GM21423 (cell line): Measurements from ENCODE around the gene ERGIC3.
A peak's percentile ranks its signal among the peaks of the same experiment; 100 is the strongest.

Experiments used
- ATAC-seq: cut with Tn5 transposase; IDR thresholded peaks from one replicate; pipeline ENCODE4 v1.9.1; 2021; ENCODE audit warnings: mild to moderate bottlenecking, moderate library complexity; ENCODE audit not compliant: unreplicated experiment

Gene ERGIC3

DNA sequence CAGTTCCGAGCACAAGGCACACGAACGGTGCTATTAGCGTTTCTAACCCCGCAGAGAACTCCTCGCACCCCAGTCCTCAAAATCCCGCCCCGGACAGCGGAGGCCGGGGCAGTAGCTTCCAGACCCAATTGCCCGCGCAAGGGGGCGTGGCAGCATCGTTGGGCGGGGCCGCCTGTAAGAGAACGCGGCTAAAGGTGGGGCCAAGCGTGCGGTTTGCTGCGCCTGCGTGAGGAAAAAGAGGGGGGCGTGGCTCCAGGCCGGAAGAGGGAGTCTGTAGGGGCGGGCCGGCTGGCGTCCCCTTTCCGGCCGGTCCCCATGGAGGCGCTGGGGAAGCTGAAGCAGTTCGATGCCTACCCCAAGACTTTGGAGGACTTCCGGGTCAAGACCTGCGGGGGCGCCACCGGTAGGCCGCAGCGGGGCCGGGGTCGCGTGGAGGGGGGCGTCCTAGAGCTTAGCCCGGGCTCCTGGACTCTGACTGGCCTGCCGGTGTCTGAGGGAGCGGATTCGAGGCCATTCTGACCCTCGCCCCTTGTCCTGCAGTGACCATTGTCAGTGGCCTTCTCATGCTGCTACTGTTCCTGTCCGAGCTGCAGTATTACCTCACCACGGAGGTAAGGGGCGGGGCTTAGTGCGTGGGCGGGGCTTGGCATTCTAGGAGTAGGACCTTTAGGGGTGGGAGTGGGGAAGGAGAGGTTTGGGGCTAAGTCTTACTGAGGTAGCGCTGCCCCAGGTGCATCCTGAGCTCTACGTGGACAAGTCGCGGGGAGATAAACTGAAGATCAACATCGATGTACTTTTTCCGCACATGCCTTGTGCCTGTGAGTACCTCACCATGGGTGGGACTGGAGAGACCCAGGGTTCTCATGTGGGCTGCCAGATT, at the start of gene ERGIC3:
ERGIC3 (plus strand) TSS at position 296 of the 880 bp plus-strand sequence; CDS start at position 316, 20 bp downstream.
- ATAC-seq = peak; percentile 91

DNA sequence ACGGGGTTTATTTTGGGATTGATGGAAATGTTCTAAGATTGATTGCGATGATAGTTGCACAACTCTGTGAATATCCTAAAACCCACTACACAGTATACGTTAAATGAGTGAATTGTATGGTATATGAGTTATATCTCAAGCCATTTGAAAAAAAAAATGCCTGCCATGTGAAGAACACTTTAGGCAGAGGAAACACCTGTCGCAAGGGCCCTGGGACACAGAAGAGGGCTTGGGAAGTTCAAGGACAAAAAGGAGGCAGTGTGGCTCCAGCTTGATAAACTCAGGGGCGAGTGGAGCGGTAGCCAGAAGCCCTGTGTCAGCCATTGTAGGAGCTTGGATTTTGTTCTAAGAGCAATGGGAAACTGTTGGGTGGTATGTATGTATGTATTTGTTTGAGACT, 49.5 kb upstream of the ERGIC3 start:
- no peak for ATAC-seq

DNA sequence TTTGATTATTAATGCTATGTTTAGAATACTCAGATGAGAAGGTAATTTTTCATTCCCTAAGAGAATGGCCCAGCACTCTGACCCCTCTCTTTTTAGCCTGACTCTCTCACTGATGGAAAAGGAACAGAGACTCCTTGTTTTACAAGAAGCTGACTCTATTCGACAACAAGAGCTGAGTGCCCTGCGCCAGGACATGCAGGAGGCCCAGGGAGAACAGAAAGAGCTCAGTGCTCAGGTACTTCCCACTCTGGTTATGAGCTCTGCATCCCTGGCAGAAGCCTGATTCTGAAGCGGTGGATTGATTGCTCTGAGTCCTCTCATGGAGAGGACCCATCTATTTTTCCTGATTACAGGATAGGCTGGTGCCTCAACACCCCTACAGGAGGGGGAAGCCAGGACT, 45.4 kb upstream of the ERGIC3 start:
- no peak for ATAC-seq

DNA sequence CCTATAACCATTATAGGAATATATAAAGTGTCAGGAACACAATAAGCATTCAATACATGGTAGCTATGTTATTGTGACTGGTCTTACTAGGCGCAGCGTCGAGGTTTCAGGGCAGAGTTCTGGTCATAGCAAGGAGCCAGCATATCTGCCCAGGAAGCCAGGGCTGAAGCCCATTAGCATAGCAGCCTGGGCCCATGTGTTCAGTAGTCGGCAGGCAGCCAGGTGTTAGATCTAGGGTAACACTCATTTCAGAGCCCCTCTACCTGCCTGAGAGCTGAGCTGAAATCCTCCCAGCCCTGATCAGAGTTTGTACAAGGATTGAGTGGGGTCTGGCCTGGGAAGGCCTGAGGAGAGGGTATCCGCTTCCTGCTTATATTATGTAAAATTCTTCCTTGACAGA, 44.6 kb upstream of the ERGIC3 start:
- ATAC-seq = no peak

DNA sequence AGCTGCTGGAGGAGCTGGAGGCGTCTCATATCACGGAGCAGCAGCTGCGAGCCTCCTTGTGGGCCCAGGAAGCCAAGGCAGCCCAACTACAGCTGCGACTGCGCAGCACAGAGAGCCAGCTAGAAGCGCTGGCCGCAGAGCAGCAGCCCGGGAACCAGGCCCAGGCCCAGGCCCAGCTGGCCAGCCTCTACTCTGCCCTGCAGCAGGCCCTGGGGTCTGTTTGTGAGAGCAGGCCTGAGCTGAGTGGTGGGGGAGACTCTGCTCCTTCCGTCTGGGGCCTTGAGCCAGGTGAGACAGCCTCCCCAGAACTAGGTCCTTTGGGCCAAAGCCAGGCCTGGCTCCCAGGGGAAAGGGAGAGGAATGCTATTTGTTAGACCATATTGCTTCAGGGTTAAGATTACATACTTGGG, 44.1 kb upstream of the ERGIC3 start:
- ATAC-seq = no peak

DNA sequence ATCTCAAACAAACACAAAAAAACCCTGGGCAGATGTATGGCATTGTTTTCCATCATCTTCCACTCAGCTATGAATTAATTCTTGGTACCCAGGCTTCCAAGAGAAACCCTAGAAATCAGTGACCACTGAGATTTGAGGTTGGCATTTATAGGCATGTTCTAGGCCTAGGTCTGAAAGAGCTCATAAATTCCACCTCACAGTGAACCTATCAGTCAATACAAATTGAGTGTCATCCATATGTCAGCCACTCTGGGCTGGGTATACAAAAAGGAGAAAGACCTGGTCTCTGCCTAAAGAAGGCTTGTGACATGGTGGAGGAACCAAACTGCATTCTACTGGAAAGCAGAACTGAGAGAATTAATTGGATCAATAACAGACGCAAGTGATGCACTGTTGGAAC, 42.6 kb upstream of the ERGIC3 start:
- no peak for ATAC-seq

DNA sequence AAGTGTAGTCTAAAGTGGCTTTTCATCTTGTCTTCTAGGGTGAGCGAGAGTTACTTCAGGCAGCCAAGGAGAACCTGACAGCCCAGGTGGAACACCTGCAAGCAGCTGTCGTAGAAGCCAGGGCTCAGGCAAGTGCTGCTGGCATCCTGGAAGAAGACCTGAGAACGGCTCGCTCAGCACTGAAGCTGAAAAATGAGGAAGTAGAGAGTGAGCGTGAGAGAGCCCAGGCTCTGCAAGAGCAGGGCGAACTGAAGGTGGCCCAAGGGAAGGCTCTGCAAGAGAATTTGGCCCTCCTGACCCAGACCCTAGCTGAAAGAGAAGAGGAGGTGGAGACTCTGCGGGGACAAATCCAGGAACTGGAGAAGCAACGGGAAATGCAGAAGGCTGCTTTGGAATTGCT, 39.5 kb upstream of the ERGIC3 start:
- ATAC-seq = no peak

DNA sequence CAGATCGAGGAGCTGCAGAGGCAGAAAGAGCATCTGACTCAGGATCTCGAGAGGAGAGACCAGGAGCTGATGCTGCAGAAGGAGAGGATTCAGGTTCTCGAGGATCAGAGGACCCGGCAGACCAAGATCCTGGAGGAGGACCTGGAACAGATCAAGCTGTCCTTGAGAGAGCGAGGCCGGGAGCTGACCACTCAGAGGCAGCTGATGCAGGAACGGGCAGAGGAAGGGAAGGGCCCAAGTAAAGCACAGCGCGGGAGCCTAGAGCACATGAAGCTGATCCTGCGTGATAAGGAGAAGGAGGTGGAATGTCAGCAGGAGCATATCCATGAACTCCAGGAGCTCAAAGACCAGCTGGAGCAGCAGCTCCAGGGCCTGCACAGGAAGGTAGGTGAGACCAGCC, 38.6 kb upstream of the ERGIC3 start:
- no peak for ATAC-seq

DNA sequence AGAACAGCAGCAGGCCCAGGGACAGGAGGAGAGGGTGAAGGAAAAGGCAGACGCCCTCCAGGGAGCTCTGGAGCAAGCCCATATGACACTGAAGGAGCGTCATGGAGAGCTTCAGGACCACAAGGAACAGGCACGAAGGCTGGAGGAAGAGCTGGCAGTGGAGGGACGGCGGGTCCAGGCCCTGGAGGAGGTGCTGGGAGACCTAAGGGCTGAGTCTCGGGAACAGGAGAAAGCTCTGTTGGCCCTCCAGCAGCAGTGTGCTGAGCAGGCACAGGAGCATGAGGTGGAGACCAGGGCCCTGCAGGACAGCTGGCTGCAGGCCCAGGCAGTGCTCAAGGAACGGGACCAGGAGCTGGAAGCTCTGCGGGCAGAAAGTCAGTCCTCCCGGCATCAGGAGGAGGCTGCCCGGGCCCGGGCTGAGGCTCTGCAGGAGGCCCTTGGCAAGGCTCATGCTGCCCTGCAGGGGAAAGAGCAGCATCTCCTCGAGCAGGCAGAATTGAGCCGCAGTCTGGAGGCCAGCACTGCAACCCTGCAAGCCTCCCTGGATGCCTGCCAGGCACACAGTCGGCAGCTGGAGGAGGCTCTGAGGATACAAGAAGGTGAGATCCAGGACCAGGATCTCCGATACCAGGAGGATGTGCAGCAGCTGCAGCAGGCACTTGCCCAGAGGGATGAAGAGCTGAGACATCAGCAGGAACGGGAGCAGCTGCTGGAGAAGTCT, 37.9 kb upstream of the ERGIC3 start:
- no peak for ATAC-seq

DNA sequence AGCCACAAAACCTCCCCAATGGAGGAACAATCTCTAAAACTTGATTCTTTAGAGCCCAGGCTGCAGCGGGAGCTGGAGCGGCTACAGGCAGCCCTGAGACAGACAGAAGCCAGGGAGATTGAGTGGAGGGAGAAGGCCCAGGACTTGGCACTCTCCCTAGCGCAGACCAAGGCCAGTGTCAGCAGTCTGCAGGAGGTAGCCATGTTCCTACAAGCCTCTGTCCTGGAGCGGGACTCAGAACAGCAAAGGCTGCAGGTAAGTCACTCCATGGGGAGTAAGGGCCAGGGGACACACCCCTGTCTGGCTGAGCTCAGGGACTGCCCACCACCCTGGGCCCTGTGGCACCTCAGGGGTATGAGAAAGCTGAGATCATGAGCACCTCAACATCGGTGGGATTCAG, 37.1 kb upstream of the ERGIC3 start:
- ATAC-seq = no peak

DNA sequence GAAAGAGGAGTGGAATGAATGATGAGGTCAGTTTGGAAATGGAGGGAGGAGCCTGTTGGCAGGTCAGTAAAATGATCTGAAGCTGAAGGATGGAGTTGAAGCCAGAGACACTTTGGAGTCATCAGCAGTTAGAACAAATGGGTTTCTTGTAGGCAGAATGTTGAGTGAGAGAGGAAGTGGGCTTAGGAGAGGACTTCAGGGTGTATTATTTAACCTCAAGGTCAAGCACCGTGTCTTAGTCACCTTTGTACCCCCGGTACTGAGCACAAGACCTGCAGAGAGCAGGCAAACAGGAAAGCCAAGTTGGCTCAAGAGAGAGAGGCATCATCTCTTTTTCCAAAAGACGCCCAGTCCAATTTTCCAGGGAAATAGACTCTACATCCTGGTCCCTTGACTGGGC, 35.7 kb upstream of the ERGIC3 start:
- no peak for ATAC-seq

DNA sequence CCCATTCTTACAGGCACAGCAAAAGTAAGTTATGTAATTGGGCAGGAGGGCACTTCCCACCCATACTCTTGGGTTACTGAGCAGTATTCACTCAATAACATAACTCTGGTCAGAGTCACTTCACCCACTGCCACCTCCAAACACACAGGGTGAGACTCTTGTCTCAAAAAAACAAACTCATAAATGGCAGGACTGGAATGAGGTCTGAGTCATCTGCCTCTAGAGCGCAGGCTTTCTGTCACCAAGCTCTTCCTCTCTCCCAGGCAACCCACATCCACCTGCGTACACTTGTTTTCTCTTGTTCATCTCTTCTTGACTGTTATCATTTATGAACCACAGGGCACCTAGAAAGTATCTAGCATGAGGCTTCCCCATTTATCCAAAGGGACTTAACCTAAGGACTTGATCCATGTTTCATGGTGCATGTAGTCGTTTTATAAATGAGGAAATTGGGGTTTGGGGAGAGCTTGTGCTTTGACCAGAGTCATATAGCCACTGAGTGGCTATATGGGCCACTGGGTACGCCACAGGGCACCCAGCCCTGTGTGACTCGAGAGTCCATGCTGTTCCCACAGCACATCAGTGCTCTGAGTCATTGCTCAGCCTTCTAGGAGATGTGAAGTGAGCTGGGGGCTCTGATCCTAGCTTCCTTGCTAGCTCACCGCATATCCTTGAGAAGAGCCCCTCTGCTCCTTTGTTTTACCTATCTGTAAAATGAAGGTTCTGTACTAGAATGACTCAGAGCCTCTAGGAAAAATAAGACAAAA, 34.8 kb upstream of the ERGIC3 start:
- no peak for ATAC-seq

DNA sequence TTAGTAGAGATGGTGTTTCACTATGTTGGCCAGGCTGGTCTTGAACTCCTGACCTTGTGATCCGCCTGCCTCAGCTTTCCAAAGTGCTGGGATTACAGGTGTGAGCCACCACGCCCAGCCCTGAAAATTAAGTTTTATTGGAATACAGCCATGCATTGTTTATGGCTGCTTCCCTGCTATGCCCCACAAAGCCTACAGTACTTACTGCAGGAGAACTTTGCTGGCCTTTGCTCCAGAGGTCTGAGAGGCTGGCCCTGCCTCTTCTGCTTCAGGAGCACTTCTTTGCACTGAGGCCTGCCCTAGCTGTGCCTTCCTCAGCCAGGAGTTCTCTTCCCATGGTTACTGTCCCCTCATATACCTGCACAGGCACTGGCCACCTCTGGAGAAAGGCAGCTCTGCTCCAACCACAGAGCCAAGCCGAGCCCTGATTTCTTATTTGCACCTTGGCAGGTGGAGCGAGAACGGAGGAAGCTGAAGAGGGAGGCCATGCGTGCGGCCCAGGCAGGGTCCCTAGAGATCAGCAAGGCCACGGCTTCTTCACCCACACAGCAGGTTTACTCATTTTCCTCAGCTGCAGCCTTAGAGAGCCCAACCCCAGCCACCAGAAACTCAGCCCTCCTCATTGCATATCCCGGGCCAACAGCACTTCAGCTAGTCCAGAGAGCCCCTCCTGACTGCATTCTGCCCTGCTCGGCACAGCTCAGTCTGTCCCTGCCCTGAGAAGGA, 33.2 kb upstream of the ERGIC3 start:
- no peak for ATAC-seq

DNA sequence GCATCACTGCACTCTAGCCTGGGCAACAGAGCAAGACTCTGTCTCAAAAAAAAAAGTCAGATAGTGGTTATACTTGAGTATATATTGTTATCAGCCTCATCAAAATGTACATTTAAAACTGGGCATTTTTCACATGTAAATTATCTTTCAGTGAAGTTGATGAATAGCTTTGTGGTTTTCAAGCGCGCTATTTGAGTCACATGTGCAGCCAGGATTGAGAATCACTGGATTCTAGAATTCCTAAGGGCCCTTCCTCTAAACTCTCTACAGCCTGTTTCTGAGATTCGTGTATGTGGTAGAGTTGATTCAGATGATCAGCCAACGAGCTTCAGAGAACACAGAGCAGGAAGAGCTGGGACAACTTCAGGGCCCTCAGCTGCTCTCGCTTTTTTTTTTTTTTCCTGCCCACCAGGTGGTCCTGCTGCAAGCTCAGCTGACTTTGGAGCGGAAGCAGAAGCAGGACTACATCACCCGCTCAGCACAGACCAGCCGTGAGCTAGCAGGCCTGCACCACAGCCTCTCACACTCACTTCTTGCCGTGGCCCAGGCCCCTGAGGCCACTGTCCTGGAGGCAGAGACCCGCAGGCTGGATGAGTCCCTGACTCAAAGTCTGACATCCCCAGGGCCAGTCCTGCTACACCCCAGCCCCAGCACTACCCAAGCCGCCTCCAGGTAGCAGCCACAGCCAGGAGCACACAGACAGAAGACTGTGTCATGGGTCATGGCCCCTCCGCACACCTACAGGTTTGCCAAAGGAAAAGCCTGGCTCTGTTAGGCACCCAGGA, 30.7 kb upstream of the ERGIC3 start:
- ATAC-seq = no peak

DNA sequence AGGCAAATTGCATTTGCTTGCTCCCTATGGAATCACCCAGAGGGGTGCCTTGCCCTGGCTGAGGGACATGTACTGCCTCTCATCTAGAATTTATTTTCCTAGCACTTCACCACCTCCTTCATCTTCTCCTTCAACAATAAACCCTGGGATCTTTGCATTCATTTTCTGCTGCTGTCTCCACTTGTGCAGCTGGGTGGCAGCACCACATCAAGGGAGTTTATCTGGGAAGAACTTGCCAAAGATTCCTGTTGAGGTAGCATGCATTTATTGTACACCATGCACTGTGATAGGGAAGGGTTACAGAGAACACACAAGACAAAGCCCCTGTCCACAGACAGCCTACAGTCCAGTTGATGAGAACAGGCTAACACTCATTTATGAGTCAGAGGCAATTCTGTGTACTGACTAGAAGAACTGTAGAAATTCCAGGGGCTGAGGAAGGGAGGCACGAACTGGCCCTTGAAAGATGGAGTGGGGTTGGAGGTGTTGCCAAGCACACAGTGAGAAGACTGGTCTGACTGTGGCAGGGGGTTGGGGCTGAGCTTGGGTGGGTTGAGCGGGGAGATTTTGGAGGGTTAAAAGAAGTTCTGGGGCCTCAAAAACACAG, 30.0 kb upstream of the ERGIC3 start:
- no peak for ATAC-seq

DNA sequence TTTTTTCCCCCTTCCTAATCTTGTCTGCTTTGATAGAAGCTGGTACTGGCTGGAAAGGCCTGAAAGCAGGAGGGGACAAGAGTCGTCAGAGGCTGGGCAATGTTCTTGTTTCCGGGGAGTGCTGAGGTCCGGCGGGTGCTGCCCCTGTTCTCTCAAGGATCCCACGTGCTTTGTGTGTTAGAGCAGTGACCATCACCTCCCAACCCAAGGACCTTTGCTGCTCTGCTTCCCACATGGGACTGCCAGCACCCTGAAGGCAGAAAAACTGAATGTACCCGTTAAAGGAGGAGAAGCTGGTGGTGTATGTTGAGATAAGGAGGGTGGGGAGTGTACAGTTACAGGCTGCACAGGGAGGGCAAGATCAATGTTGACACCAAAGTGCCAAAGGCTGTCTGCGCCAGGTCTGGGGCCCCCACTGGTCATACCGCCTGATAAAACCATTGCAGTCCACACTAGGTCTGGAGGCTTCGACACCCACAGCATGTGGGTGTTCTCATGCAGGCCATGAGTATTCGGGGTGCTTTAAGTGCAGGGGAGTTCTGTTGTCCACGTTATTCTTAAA, 27.4 kb upstream of the ERGIC3 start:
- no peak for ATAC-seq

DNA sequence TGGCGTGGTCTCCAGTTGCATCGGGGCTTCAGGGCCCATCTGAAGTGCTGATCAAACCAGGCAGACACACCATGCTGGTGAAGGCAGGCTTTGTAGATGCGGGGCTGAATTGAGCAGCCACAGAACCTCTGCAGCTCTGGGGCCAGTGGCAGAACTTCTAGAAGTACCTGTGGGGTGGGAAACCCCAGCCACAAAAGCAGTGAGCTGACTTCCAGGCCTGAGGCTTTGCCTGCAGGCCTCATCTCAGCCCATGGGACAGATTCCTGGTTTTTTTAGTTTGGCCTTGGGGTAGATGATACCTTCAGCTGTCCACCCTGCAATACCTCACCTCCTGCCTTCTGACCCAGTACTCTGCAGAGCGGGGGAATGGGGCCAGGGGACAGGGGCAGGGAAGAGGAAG, 26.5 kb upstream of the ERGIC3 start:
- ATAC-seq = no peak

DNA sequence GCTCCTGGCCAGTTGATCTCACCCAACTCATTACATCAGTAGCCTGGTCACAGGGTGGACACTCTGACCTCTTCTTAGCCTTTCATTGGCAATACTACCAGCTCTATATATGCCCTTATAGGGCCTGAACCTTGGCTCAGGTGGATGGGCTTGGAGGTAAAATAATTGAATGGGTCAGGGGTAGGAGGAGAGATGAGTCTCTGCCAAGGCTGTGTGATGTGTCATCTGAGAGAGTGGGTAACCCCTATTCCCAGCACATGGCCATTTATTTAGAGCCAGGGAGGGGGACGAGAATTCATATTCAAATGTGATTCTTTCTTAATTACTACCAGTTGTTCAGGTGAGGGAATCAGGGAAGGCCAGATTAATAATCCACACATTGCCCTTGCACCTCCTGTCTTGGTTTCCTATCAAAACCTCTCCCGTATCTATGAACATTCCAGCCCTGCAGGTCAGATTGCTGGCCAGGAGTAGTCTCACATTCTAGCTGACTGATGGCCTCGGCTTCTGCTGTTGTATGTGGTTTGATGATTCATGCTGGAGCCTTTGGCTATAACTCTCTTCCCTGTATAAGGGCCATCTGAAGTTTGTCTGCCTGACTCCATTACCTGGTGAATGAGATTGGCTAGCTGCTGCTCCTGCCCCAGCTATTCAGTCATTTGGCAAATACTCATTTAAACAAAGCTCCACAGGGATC, 25.8 kb upstream of the ERGIC3 start:
- no peak for ATAC-seq

DNA sequence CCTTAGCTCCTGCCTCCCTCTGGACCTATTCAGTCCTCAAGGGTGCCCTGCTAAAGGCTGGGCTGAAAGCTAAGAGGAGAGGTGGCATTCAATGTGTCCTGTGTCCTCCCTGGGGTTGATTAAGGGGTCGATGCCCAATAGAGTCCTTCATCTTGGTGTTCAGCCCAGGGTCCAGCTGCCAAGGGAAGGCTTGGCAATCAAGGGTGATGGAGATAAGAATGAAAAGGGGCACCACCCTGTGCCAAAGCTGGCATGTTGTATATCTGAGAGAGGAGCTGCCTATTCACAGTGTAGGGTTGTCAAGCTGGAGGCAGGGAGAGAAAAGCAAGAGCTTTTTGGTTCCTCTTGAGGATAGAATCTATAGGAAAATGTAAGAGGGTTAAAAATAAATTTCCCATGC, 24.8 kb upstream of the ERGIC3 start:
- no peak for ATAC-seq
